ENCODE results near the gene ZSWIM8. TPM values are rescaled to one million over a fixed set of nuclear protein-coding genes. Genes with fewer than 3 reads are reported as not detected.
A peak's percentile ranks its signal among the peaks of the same experiment; 100 is the strongest.
"Not testable (repeated sequence)": the region's sequence is repeated elsewhere in the genome, so short reads cannot be mapped to it uniquely, and the experiment has no call there.

The ZSWIM8 gene
- total RNA-seq, 1 donor from 2014 or later: 45.3 TPM

DNA sequence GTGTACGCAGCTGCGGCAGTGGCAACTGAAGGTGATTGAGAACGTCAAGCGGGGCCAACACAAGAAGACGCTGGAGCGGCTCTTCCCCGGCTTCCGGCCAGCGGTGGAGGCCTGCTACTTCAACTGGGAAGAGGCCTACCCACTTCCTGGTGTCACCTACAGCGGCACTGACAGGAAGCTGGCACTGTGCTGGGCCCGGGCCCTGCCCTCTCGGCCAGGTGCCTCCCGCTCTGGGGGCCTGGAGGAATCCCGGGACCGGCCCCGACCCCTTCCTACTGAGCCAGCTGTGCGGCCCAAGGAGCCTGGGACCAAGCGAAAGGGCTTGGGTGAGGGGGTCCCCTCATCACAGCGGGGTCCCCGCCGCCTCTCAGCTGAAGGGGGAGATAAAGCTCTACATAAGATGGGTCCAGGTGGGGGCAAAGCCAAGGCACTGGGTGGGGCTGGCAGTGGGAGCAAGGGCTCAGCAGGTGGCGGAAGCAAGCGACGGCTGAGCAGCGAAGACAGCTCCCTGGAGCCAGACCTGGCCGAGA, 6.5 kb downstream of the ZSWIM8 start:
- intact Hi-C loops (cut with DNase I): no loop called here
- DNase-seq (ENCODE audit: missing footprints) (peak; percentile 62), ATAC-seq (no peak)

GRCh38 chr10:73793456-73793855, 8.1 kb downstream of the ZSWIM8 start:
- DNase-seq (ENCODE audit: missing footprints): no peak
- ATAC-seq: no peak
- intact Hi-C loops (cut with DNase I): no loop called here

DNA sequence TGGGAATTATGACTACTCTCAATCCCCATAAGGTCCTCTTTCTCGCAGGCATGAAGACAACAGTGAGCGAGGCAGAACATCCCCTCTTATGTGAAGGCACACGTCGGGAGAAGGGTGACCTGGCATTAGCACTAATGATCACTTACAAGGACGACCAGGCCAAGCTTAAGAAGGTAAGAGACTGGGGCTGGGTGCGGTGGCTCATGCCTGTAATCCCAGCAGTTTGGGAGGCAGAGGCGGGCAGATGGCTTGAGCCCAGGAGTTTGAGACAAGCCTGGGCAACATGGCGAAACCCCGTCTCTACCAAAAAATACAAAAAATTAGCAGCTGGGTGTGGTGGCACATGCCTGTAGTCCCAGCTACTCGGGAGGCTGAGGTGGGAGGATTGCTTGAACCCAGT, 10.1 kb downstream of the ZSWIM8 start:
- intact Hi-C loops (cut with DNase I); ATAC-seq: not testable (repeated sequence)
- peak; percentile 37 for DNase-seq (ENCODE audit: missing footprints)

GRCh38 chr10:73796035-73796434, 10.6 kb downstream of the ZSWIM8 start:
- ATAC-seq; DNase-seq (ENCODE audit: missing footprints); intact Hi-C loops (cut with DNase I): not testable (repeated sequence)

GRCh38 chr10:73796766-73797165, 11.4 kb downstream of the ZSWIM8 start:
- ATAC-seq (no peak), DNase-seq (ENCODE audit: missing footprints) (no peak)
- intact Hi-C loops (cut with DNase I): no loop called here

- ATAC-seq: no peak
- DNase-seq (ENCODE audit: missing footprints): no peak
- intact Hi-C loops (cut with DNase I): no loop called here
These were observed 12.1 kb downstream of the ZSWIM8 start for GRCh38 chr10:73797324-73798025.

DNA sequence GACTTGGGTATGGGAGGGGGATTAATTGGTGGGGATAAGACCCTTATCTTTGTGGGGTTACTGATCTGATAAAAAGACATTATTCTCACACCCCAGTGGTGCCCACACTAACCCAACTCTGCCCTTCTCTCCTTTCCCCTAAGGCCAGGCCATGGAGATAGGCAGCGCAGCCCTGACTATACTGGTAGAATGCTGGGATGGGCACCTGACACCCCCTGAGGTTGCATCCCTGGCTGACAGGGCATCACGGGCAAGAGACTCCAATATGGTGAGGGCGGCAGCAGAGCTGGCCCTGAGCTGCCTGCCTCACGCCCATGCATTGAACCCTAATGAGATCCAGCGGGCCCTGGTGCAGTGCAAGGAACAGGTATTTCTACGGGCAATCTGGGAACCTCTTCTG, 12.7 kb downstream of the ZSWIM8 start:
- intact Hi-C loops (cut with DNase I): no loop called here
- no peak for ATAC-seq

GRCh38 chr10:73798927-73799560, 13.6 kb downstream of the ZSWIM8 start:
- intact Hi-C loops (cut with DNase I): no loop called here

More for the DNA sequence above, 12.7 kb downstream of the ZSWIM8 start:
- DNase-seq (ENCODE audit: missing footprints): no peak

DNA sequence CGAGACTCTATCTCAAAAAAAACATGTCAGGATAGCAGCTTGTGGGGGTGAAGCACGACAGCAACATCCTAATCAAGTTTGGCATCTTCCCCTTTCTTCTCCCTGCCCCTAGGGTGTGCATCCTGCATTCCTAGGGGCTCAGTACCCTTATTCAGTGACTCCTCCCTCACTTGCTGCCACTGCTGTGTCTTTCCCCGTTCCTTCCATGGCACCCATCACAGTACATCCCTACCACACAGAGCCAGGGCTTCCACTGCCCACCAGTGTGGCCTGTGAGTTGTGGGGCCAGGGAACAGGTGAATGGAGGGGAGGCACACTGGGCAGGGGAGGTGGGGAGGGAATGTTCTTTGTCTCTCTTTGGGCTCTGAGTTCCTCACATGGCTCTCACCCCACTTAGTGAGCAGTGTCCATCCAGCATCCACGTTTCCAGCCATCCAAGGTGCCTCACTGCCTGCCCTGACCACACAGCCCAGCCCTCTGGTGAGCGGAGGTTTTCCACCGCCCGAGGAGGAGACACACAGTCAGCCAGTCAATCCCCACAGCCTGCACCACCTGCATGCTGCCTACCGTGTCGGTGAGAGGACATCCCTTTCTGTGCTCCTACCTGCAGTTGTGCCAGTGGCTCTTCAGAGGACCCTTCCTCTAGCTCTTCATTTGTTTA, 14.6 kb downstream of the ZSWIM8 start:
- ATAC-seq: no peak

More at GRCh38 chr10:73798927-73799560, 13.6 kb downstream of the ZSWIM8 start:
- peak; percentile 14 for ATAC-seq
- no peak for DNase-seq (ENCODE audit: missing footprints)

DNA sequence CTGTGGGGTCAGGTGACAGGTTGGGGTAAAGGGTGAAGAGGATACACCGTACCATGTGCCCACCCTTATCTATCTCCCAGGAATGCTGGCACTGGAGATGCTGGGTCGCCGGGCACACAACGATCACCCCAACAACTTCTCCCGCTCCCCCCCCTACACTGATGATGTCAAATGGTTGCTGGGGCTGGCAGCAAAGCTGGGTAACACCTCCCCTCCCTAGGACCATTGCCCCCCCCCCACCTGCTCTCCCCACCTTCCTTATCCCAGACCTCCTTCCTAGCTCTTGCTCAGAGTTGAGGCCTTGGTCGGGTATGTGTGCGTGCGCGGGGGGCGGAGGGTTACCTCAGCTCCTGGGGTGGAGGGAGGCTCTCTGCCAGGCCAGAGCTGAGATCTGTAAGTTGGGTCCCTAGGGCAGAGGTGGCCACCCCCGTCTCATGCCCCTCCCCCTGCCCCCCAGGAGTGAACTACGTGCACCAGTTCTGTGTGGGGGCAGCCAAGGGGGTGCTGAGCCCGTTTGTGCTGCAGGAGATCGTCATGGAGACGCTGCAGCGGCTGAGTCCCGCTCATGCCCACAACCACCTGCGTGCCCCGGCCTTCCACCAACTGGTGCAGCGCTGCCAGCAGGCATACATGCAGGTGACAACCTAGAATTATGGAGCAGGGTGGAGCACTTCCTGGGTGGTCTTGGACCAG, 15.3 kb downstream of the ZSWIM8 start:
- ATAC-seq (no peak), DNase-seq (ENCODE audit: missing footprints) (no peak)
- intact Hi-C loops (cut with DNase I): no loop called here

More for the DNA sequence above, 14.6 kb downstream of the ZSWIM8 start:
- DNase-seq (ENCODE audit: missing footprints): no peak
- intact Hi-C loops (cut with DNase I): no loop called here

GRCh38 chr10:73801253-73801590, 15.8 kb downstream of the ZSWIM8 start:
- intact Hi-C loops (cut with DNase I): no loop called here
- no peak for DNase-seq (ENCODE audit: missing footprints)
- no peak for ATAC-seq

DNA sequence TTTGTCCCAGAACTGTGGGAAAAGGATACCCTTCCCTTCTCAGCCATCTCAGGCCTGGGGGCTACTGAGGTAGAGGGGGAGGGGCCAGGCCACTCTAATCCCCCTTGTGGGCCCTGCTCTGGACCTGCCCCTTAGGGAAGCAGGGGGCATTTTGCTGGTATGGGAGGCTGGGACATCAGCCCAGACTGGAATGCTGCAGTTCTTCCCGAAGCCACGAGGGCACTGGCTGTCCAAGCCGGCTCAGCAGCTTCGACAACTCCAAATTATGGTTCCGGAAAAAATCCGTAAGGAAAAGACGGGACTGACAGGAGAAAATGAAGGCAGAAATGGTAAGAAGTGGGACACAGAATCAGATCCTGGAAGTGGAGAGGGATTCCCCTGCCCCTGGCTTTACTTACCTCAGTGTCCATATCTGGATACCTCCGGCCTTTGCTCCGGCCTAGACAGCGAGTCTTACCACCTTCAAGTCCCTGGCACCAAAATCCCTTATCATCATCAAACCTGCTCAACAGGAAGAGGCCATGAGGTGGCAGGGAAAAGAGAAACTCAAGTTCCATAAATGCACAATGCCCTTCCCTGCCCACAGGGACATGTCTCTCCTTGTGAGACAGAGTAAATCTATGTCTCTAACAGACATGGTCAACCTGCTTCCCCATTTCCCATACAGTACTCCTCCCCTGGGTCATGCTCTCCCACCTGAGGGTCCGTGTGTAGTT, 17.0 kb downstream of the ZSWIM8 start:
- intact Hi-C loops (cut with DNase I): no loop called here
- ATAC-seq: no peak
- no peak for DNase-seq (ENCODE audit: missing footprints)

GRCh38 chr10:73803680-73804286, 18.4 kb downstream of the ZSWIM8 start:
- intact Hi-C loops (cut with DNase I): no loop called here
- DNase-seq (ENCODE audit: missing footprints): no peak
- no peak for ATAC-seq

DNA sequence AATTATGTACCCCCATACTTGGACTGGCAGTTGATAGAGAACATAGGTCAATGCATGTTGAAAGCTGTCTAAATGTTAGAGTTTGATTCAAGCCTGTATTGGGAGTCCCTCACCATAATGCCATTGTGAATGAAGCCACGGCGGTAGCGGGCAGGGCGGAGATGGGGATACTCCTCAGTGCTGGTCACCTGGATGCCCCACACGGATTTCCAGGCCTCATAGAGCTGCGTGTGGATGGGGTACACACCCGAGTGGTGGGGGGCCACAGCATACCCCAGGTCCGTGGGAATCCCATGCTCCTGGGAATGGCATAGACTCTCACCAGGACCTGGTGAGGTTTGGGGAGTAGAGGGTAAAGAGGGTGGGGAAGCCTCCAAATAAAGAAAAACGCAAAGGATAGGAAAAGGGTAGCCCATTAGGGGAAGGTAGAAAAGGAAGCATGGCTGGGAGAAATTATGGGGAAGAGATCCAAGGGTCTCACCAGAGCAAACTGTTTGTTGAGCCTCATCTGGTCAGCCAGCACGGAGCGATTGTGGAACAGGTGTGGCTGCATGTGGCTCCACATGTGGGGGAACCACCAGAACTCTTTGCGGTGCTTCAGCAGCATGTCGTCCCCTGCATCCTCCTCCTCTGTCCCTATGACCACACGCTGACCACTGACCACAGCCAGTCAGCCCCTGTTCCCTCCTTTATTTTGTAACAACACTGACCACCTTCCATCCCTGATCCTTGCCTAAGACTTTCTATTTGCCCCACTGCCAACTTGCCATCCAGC, 21.0 kb downstream of the ZSWIM8 start:
- intact Hi-C loops (cut with DNase I): no loop called here
- DNase-seq (ENCODE audit: missing footprints) (no peak), ATAC-seq (no peak)

DNA sequence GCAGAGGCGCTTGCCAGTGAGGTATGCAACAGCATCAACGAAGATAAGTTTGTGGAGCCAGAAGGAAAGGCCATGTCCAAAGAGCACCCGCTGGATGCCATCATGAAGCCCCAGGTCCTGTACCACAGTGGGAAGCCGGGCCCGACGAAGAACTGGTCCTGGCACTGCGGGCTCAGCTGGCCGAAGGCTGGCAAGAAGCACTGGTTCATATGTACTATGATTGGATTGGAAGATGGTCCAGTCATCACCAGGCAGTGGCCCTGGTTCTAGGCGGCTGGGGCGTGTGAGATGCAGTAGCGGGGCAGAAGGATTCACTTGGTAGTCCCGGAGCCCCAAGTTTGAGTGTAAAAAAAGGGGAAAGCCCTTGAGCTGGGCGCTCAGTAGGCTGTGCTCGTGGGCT, 22.1 kb downstream of the ZSWIM8 start:
- ATAC-seq: no peak
- no peak for DNase-seq (ENCODE audit: missing footprints)
- intact Hi-C loops (cut with DNase I): no loop called here

GRCh38 chr10:73808021-73808815, 22.8 kb downstream of the ZSWIM8 start:
- no peak for DNase-seq (ENCODE audit: missing footprints)
- no peak for ATAC-seq
- intact Hi-C loops (cut with DNase I): no loop called here
